Lung (tissue), 12 donors: ENCODE measurements around the gene FBXW9. TPM values are rescaled to one million over a fixed set of nuclear protein-coding genes. Genes with fewer than 3 reads are reported as not detected.
A peak's percentile ranks its signal among the peaks of the same experiment; 100 is the strongest.

Experiments
- ATAC-seq: fragments of 200-7000 bp; cut with Tn5 transposase; one replicate; pipeline ENCODE4 v1.9.1; 2020; ENCODE audit warnings: moderate number of reproducible peaks; ENCODE audit not compliant: insufficient read depth, low FRiP score
- DNase-seq, 3 donors: peaks; one replicate each; pipeline ENCODE4 v3.0.0-alpha.2; 2013 to 2017
- H3K27ac ChIP-seq, 2 donors: one replicate each; pipeline ENCODE4 v1.5.1; 2013; ENCODE audit warnings: mild to moderate bottlenecking in 2 of 2, moderate library complexity in 2 of 2, control low read depth in 1 of 2, inconsistent platforms in 1 of 2, low read depth in 1 of 2, low read length in 1 of 2
- H3K27me3 ChIP-seq, 3 donors: one replicate each; pipeline ENCODE4 v1.5.1; 2013; ENCODE audit warnings: low read length in 2 of 3; ENCODE audit not compliant: control insufficient read depth in 3 of 3, insufficient read depth in 3 of 3
- H3K36me3 ChIP-seq, 4 donors: one replicate each; pipeline ENCODE4 v1.5.1; 2013; ENCODE audit warnings: low read length in 4 of 4, mild to moderate bottlenecking in 1 of 4, moderate library complexity in 1 of 4; ENCODE audit not compliant: control insufficient read depth in 4 of 4, insufficient read depth in 4 of 4
- H3K4me1 ChIP-seq, 5 donors: one replicate each; pipeline ENCODE4 v1.5.1; 2013; ENCODE audit warnings: low read length in 5 of 5, mild to moderate bottlenecking in 2 of 5, moderate library complexity in 1 of 5; ENCODE audit not compliant: control insufficient read depth in 5 of 5, insufficient read depth in 5 of 5
- H3K4me3 ChIP-seq: one replicate; pipeline ENCODE4 v1.5.1; 2013; ENCODE audit warnings: mild to moderate bottlenecking, control low read depth, moderate library complexity
- H3K9ac ChIP-seq, 2 donors: one replicate each; pipeline ENCODE4 v1.5.1; 2013; ENCODE audit warnings: low read length in 2 of 2, control low read depth in 1 of 2; ENCODE audit not compliant: insufficient read depth in 1 of 2
- H3K9me3 ChIP-seq, 4 donors: one replicate each; pipeline ENCODE4 v1.5.1; 2013; ENCODE audit warnings: low read length in 3 of 4, mild to moderate bottlenecking in 1 of 4, moderate library complexity in 1 of 4; ENCODE audit not compliant: control insufficient read depth in 4 of 4, insufficient read depth in 3 of 4
- WGBS, 2 donors: extraction: QIAGEN DNeasy Blood & Tissue Kit; methylation state at CpG; one replicate each; pipeline ENCODE4 v1.1.7; 2013; 5-methylcytosine and 5-hydroxymethylcytosine counted together
- polyA plus RNA-seq, 2 donors: library from polyadenylated mRNA; stranded (reverse); fragments of 200-250 nt; gene quantifications; one replicate each; pipeline ENCODE4 v1.2.1, GENCODE V29; 2013
- total RNA-seq, 2 donors: library from RNA; depleted of rRNA in 1 of 2; stranded (reverse); fragments of >200 nt in 1 of 2; gene quantifications; one replicate each; pipeline ENCODE4 v1.2.1, GENCODE V29; 2014 to 2021
- TF ChIP-seq, protein P1 (sequence below): IDR thresholded peaks from 2 replicates; pipeline ENCODE4 v1.5.1; 2012; ENCODE audit warnings: mild to moderate bottlenecking; ENCODE audit errors: control extremely low read depth, extremely low read depth
- donor health status: control.
- donor health status: control.
- donor health status: Bipolar disorder and iron deficiency.
- donor health status: healthy.
- donor health status: DM: yes; HTN: yes; CAD: no.

The FBXW9 gene
- total and polyA plus RNA-seq, 4 donors, result 6.8 to 17.1 (median 11.8) TPM

DNA sequence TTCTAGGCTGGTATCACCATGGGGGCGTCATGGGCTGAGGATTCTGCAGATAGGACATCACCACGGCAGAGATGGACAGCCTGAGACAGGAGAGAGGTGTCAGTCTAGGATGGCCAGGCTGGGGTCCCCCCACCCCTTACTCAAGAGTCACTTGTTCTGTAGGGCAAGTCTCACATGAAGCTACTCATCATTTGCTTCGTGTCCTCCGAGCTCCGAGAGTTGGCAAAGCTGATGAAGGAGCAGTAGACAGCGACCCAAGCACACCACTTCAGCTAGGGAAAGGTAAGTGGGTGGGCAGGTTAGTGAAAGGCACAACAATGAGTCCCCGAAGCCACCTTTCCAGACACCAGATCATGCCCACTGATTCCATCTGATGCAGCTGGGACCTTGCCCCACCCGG, 28.1 kb downstream of the FBXW9 start:
- Histone ChIP-seq H3K4me1 (peaks cover 0 to 33% (median 16%) of the 10 kb centered on the region in 5 donors), H3K36me3 (peaks cover 0 to 18% (median 12%) of the 10 kb centered on the region in 4 donors), H3K9me3 (no peaks in the 10 kb centered on the region), H3K4me3 (peak overlapping the region; percentile 96), H3K27ac (peak overlapping the region in 1 of 2 donors; percentile 92), H3K9ac (peak overlapping the region; percentile 79 to 82), H3K27me3 (no peaks in the 10 kb centered on the region)
- DNase-seq (no peak), ATAC-seq (no peak)
- TF ChIP-seq, protein P1, sequence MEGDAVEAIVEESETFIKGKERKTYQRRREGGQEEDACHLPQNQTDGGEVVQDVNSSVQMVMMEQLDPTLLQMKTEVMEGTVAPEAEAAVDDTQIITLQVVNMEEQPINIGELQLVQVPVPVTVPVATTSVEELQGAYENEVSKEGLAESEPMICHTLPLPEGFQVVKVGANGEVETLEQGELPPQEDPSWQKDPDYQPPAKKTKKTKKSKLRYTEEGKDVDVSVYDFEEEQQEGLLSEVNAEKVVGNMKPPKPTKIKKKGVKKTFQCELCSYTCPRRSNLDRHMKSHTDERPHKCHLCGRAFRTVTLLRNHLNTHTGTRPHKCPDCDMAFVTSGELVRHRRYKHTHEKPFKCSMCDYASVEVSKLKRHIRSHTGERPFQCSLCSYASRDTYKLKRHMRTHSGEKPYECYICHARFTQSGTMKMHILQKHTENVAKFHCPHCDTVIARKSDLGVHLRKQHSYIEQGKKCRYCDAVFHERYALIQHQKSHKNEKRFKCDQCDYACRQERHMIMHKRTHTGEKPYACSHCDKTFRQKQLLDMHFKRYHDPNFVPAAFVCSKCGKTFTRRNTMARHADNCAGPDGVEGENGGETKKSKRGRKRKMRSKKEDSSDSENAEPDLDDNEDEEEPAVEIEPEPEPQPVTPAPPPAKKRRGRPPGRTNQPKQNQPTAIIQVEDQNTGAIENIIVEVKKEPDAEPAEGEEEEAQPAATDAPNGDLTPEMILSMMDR, result no peak
- 72 to 87% methylated on average over 8 of the region's 8 CpGs for WGBS, 2 donors

GRCh38 chr19:12667731-12668302, 28.6 kb downstream of the FBXW9 start:
- H3K9me3 ChIP-seq, result no peaks in the 10 kb centered on the region
- ATAC-seq (no peak), DNase-seq (no peak)
- H3K4me3 ChIP-seq, result no peak overlapping the region
- 77 to 84% methylated on average over 4 of the region's 4 CpGs for WGBS, 2 donors
- H3K36me3 ChIP-seq, result peaks cover 0 to 19% (median 12%) of the 10 kb centered on the region in 4 donors
- no peak overlapping the region for H3K9ac ChIP-seq
- TF ChIP-seq, protein P1, result no peak
- H3K27me3 ChIP-seq, result no peaks in the 10 kb centered on the region
- H3K4me1 ChIP-seq, result peaks cover 0 to 33% (median 16%) of the 10 kb centered on the region in 5 donors
- no peak overlapping the region for H3K27ac ChIP-seq

DNA sequence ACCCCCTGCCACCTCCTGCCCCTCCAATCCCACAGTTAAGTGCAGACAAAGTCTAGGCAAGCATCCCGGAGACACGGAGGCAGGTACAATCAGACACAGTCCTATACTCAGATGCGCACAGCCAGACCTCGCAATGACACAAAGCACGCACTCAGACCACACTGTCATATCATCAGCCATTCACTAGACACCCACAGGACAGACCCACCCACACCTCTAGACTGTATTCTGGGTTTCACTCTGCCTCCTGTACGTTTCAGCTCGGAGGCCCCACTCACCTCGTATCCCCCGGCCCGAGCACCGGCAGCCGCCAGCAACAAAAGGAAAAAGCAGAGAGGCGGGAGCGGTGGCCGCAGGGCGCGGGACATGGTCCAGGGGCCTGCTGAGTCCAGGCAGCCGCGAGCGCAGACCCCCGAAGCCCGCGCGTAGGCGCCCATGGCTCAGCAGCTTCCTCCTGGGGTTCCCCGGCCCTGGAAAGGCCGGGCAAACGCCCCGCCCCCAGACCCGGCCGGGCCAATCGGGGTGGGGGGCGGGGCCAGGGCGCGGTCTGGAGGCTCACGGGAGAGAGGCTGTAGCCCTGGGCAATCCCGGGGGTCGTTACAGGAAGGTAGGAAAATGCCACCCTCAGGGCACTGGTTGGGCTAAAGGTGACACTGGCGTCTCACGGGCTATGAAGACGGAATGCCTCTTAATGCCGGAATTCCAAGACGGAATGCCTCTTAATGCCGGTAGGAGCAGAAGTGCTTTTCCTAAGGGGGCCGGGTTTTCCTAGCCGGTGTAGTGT, 30.0 kb downstream of the FBXW9 start, which contains the start of the genes MAN2B1 and WDR83:
Gene MAN2B1 (minus strand): TSS at position 478 of the 784 bp plus-strand sequence. CDS start 41 bp downstream, at position 437.
Gene WDR83 (plus strand): TSS at position 543 of the 784 bp plus-strand sequence. CDS start 2,984 bp downstream, outside the sequence.
- H3K4me3 ChIP-seq, result peak within 1 kb of the TSS; percentile 75
- TF ChIP-seq, protein P1, result no peak
- ATAC-seq, result peak; percentile 81
- no peaks in the 10 kb centered on the region for H3K27me3 ChIP-seq
- H3K9ac ChIP-seq, result peak within 1 kb of the TSS; percentile 52 to 88
- WGBS, 2 donors, result 2% methylated on average over 46 of the region's 46 CpGs
- DNase-seq, result peak; percentile 76 to 82 (median 80)
- H3K9me3 ChIP-seq, result no peaks in the 10 kb centered on the region
- H3K36me3 ChIP-seq, result peaks cover under 1 to 17% (median 9%) of the 10 kb centered on the region in 4 donors
- H3K27ac ChIP-seq, result peak within 1 kb of the TSS; percentile 80 to 83
- H3K4me1 ChIP-seq, result peaks cover 0 to 33% (median 16%) of the 10 kb centered on the region in 5 donors
